Psoas muscle (tissue), 8 donors: Measurements from ENCODE around the gene RARRES2. TPM values are rescaled to one million over a fixed set of nuclear protein-coding genes. Genes with fewer than 3 reads are reported as not detected.
A peak's percentile ranks its signal among the peaks of the same experiment; 100 is the strongest.

Experiments
- ATAC-seq, 4 donors: fragments of 200-7000 bp; cut with Tn5 transposase; one replicate each; pipeline ENCODE4 v1.9.1; 2020; ENCODE audit warnings: moderate library complexity in 3 of 4, mild to moderate bottlenecking in 2 of 4
- DNase-seq, 2 donors: peaks; one replicate each; pipeline ENCODE4 v3.0.0-alpha.2; 2020
- H3K27ac ChIP-seq: fragments of 200-600 bp; one replicate; pipeline ENCODE4 v1.8.0; 2022
- H3K27me3 ChIP-seq, 3 donors: fragments of 200-600 bp in 1 of 3; one replicate each; pipeline versions ENCODE4 v1.6.1 to v1.8.0; 2013 to 2022; ENCODE audit warnings: low read length in 2 of 3, mild to moderate bottlenecking in 2 of 3, moderate library complexity in 1 of 3; ENCODE audit not compliant: insufficient read depth in 3 of 3
- H3K36me3 ChIP-seq, 2 donors: fragments of 200-600 bp in 1 of 2; one replicate each; pipeline versions ENCODE4 v1.6.1 to v1.8.0; 2013 to 2022; ENCODE audit warnings: low read depth in 1 of 2, mild to moderate bottlenecking in 1 of 2, moderate library complexity in 1 of 2; ENCODE audit not compliant: insufficient read depth in 1 of 2
- H3K4me1 ChIP-seq: fragments of 200-600 bp; one replicate; pipeline ENCODE4 v1.8.0; 2022
- H3K4me3 ChIP-seq: fragments of 200-600 bp; one replicate; pipeline ENCODE4 v1.8.0; 2022; ENCODE audit warnings: mild to moderate bottlenecking
- H3K9me3 ChIP-seq: fragments of 200-600 bp; one replicate; pipeline ENCODE4 v1.8.0; 2022
- WGBS, 3 donors: extraction: QIAGEN DNeasy Blood & Tissue Kit; methylation state at CpG; one replicate each; pipeline versions ENCODE4 v1.1.6 to v1.1.7; 2013; 5-methylcytosine and 5-hydroxymethylcytosine counted together
- intact Hi-C, 2 donors: fragments of 100-400 bp; cut with DNase I; formaldehyde crosslinking; loops; one replicate each; pipeline versions ENCODE4 v1.11.0 to v1.14.2; 2022
- polyA plus RNA-seq, 3 donors: library from polyadenylated mRNA; stranded (reverse); fragments of 200-250 nt; gene quantifications; one replicate each; pipeline ENCODE4 v1.2.3, GENCODE V29; 2013
- total RNA-seq, 4 donors: library from RNA; stranded (reverse); fragmentation: NEBNext Ultra II Directional in 2 of 4; extraction: Animal tissue kit (Norgen Biotek cat#: 25700) in 2 of 4; gene quantifications; one replicate each; pipeline versions ENCODE4 v1.2.1 to v1.2.4, GENCODE V29; 2021 to 2023
- TF ChIP-seq, protein P1 (sequence below): fragments of 200-600 bp; IDR thresholded peaks from one replicate; pipeline ENCODE4 v1.8.0; 2022; ENCODE audit warnings: antibody characterized with exemption
- donor health status: healthy with polysubstance abuse.
- donor health status: DM: no; HTN: no; CAD: no; lungs with moderate emphysema.
- donor health status: Bipolar disorder and iron deficiency.
- donor health status: healthy.
- donor health status: DM: yes; HTN: yes; CAD: no.
- donor health status: DM: no; HTN: no; CAD: no.
- donor health status: DM: no; HTN: no; CAD: no.
- donor health status: DM: yes; HTN: yes; CAD: no.

RARRES2 gene
- total and polyA plus RNA-seq, 7 donors, result 4.1 to 17.9 (median 7.3) TPM

DNA sequence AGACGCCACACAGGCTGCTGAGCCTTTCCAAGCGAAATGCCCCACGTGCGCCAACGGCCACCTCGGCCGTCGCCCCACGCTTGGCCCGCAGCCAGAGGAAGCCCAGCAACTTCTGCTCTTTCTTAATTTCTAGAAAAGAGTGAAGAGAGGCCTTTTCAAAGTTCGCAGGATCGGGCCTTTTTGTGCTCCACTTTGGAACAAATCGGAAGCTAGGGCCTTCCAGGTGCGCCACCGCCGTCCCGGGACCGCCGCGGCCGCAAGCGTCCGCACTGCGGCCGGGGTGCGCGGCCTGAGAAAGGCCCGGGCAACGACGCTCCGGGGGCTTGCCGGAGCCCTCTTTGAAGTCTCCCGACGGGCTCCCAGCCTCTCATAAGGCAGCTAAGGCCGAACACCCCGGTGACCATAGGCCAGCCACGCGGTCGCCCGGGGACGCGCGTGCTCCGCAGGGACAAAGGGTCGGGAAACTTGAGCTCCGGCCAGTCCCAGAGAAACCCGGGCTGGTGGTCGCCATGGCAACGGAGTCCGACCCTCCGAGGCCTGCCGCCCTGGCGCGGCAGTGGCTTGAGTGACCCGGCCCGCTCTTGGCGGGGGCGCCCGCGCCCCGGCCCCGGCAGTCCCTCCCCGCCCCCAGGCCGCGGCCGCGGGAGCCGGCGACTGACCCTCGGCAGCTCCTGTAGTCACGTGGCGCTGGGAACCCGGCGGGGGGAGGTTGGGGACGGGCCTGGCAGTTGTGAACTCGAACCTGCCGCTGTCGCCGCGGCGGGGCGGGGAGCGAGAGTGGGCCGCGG, 26.9 kb upstream of the RARRES2 start, which contains the start of gene REPIN1:
TSS of gene REPIN1 (plus strand) at position 727 of the 788 bp plus-strand sequence. CDS start 890 bp downstream, outside the sequence.
- H3K27ac ChIP-seq, result peak within 1 kb of the TSS; percentile 99
- no peaks in the 10 kb centered on the region for H3K9me3 ChIP-seq
- H3K4me3 ChIP-seq, result peak within 1 kb of the TSS; percentile 97
- intact Hi-C loops, result no loop called here
- ATAC-seq (peak; percentile 82 to 86 (median 86)), DNase-seq (peak; percentile 96 to 97)
- WGBS, 3 donors, result 0 to 2% (median 1%) methylated on average over 53 to 85 of the region's 85 CpGs
- TF ChIP-seq, protein P1, sequence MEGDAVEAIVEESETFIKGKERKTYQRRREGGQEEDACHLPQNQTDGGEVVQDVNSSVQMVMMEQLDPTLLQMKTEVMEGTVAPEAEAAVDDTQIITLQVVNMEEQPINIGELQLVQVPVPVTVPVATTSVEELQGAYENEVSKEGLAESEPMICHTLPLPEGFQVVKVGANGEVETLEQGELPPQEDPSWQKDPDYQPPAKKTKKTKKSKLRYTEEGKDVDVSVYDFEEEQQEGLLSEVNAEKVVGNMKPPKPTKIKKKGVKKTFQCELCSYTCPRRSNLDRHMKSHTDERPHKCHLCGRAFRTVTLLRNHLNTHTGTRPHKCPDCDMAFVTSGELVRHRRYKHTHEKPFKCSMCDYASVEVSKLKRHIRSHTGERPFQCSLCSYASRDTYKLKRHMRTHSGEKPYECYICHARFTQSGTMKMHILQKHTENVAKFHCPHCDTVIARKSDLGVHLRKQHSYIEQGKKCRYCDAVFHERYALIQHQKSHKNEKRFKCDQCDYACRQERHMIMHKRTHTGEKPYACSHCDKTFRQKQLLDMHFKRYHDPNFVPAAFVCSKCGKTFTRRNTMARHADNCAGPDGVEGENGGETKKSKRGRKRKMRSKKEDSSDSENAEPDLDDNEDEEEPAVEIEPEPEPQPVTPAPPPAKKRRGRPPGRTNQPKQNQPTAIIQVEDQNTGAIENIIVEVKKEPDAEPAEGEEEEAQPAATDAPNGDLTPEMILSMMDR, result no peak
- H3K27me3 ChIP-seq, result no peaks in the 10 kb centered on the region
- H3K4me1 ChIP-seq, result peaks cover 48% of the 10 kb centered on the region
- peaks cover 0 to 35% of the 10 kb centered on the region in 2 donors for H3K36me3 ChIP-seq

DNA sequence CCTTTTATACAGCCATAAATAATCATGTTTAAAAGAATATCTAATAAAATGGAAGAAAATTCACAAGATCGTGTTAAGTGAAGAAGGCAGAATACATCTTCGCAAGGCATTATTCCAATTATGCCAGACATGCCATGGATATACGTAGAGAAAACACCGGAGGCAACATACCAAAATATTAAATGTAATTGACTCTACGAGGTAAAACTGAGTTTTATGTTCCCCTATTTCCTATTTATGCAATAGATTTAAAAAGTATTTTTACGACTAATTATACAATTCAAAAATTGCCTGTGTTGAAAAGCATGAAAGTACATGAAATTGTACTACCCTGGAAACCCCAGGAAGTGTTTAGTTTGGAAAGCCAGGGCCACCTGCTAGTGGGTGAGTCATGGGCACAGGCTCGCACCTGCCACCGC, 26.3 kb upstream of the RARRES2 start:
- H3K36me3 ChIP-seq, result peaks cover 0 to 29% of the 10 kb centered on the region in 2 donors
- ATAC-seq, result peak; percentile 76 to 80 (median 79)
- DNase-seq, result no peak
- H3K27ac ChIP-seq, result peak overlapping the region; percentile 99
- 32 to 45% (median 32%) methylated on average over 8 of the region's 8 CpGs for WGBS, 3 donors
- no peaks in the 10 kb centered on the region for H3K9me3 ChIP-seq
- intact Hi-C loops, result no loop called here
- H3K4me1 ChIP-seq, result peaks cover 42% of the 10 kb centered on the region
- H3K4me3 ChIP-seq, result peak overlapping the region; percentile 97
- TF ChIP-seq, protein P1, result no peak
- H3K27me3 ChIP-seq, result no peaks in the 10 kb centered on the region

DNA sequence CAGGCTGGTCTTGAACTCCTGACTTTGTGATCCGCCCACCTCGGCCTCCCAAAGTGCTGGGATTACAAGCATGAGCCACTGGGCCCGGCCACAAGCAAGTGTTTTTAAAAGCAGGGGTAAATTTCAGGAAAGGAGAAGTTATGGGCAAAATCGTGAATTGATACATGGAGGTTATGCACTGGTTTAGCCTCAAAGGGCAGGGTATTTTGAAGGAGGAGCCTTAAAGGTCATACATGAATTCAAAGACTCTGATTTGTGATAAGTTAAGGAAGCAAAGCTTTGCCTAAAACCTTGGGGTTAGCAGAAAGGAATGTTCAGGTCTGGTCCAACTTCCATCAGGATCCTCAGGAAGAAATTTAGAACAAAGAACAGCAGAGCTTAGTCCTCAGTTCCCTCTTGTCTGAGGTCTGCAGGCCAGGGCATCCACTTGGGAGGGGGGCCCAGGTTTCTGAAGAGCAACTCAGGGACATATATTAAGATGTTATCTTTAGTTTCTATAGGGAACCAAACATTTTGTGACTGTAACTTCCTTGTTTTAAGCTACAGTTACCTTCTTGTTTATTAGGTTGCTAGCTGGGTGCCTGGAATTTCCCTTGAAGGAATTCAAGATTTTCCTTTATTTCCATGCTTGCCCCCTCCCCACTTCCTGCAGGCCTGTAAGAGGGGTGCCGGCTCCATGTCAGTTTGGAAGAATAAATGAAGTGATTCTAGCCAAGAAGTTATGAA, 24.4 kb upstream of the RARRES2 start:
- DNase-seq (no peak), ATAC-seq (no peak)
- intact Hi-C loops, result no loop called here
- peaks cover 0 to 10% of the 10 kb centered on the region in 2 donors for H3K36me3 ChIP-seq
- H3K4me3 ChIP-seq, result no peak overlapping the region
- H3K27me3 ChIP-seq, result no peaks in the 10 kb centered on the region
- H3K4me1 ChIP-seq, result peaks cover 50% of the 10 kb centered on the region
- WGBS, 3 donors, result 88 to 90% (median 89%) methylated on average over 5 of the region's 5 CpGs
- TF ChIP-seq, protein P1, result no peak
- H3K9me3 ChIP-seq, result no peaks in the 10 kb centered on the region
- H3K27ac ChIP-seq, result peak overlapping the region; percentile 99

DNA sequence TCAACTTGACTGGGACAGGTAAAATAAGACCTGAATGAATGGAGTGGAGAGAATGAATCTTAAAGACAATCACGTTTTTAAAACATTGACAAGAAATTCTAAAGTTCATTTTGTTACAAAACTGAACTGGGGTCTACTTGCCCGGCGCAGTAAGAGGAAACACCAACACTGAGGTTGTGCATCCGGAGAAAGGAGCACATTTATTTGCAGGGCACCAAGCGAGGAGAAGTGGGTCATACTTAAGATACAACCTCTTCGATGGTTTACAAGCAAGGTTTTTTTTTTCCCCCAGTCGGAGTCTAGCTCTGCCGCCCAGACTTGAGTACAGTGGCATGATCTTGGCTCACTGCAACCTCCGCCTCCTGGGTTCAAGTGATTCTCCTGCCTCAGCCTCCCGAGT, 23.8 kb upstream of the RARRES2 start:
- DNase-seq (no peak), ATAC-seq (no peak)
- WGBS, 3 donors, result 88 to 93% (median 90%) methylated on average over 10 of the region's 10 CpGs
- no peaks in the 10 kb centered on the region for H3K9me3 ChIP-seq
- no peaks in the 10 kb centered on the region for H3K27me3 ChIP-seq
- peaks cover 0 to 4% of the 10 kb centered on the region in 2 donors for H3K36me3 ChIP-seq
- H3K27ac ChIP-seq, result peak overlapping the region; percentile 46
- peaks cover 43% of the 10 kb centered on the region for H3K4me1 ChIP-seq
- no peak overlapping the region for H3K4me3 ChIP-seq
- TF ChIP-seq, protein P1, result no peak
- intact Hi-C loops, result no loop called here
